Progenitor cell of endocrine pancreas (in vitro differentiated cells): ENCODE results near the gene FAM24B. TPM values are rescaled to one million over a fixed set of nuclear protein-coding genes. Genes with fewer than 3 reads are reported as not detected.
"Not testable (repeated sequence)": the region's sequence is repeated elsewhere in the genome, so short reads cannot be mapped to it uniquely, and the experiment has no call there.

Experiments used
- DNase-seq: peaks from one replicate; pipeline ENCODE4 v3.0.0; 2021; ENCODE audit warnings: low spot score; ENCODE audit not compliant: unreplicated experiment
- H3K27ac Mint-ChIP-seq: 2 replicates; pipeline ENCODE4 v1.8.0; 2021; ENCODE audit warnings: mild to moderate bottlenecking, moderate library complexity, mixed read lengths
- H3K27me3 Mint-ChIP-seq: 2 replicates; pipeline ENCODE4 v1.8.0; 2021; ENCODE audit warnings: mixed read lengths
- H3K36me3 Mint-ChIP-seq: 2 replicates; pipeline ENCODE4 v1.8.0; 2022; ENCODE audit warnings: mixed read lengths; ENCODE audit not compliant: insufficient read depth
- H3K4me1 Mint-ChIP-seq: 2 replicates; pipeline ENCODE4 v1.8.0; 2021; ENCODE audit warnings: low read depth, mixed read lengths
- H3K4me3 Mint-ChIP-seq: 2 replicates; pipeline ENCODE4 v1.8.0; 2021; ENCODE audit warnings: low read depth, mild to moderate bottlenecking, moderate library complexity, mixed read lengths
- H3K9me3 Mint-ChIP-seq: 2 replicates; pipeline ENCODE4 v1.8.0; 2021; ENCODE audit warnings: low read depth, mixed read lengths
- long read RNA-seq: library from polyadenylated mRNA; unstranded; transcript quantifications from one replicate; pipeline ENCODE4 v2.0.0, GENCODE V29; 2020
- total RNA-seq: library from RNA; stranded (reverse); gene quantifications from 2 replicates; pipeline ENCODE4 v1.2.1, GENCODE V29; 2021
- TF ChIP-seq, protein P1 (sequence below): fragments of 200-600 bp; sonication (generic); IDR thresholded peaks from one replicate; pipeline ENCODE4 v1.5.0; 2021; ENCODE audit warnings: antibody characterized with exemption, mild to moderate bottlenecking; ENCODE audit not compliant: unreplicated experiment

Gene FAM24B
- not detected in 2 replicates for total RNA-seq
- long read RNA-seq = 0 reads

GRCh38 chr10:122879339-122880273, at the start of gene FAM24B:
Gene FAM24B (minus strand): TSS chr10:122879581. CDS start chr10:122850515, 29,066 bp downstream.
- Mint-ChIP-seq H3K4me3 (no peak within 1 kb of the TSS), H3K27me3 (peaks cover 59% of the 10 kb centered on the region), H3K36me3 (no peaks in the 10 kb centered on the region), H3K9me3 (no peaks in the 10 kb centered on the region), H3K27ac (no peak within 1 kb of the TSS), H3K4me1 (peaks cover 3% of the 10 kb centered on the region)
- DNase-seq = no peak
- TF ChIP-seq, protein P1, sequence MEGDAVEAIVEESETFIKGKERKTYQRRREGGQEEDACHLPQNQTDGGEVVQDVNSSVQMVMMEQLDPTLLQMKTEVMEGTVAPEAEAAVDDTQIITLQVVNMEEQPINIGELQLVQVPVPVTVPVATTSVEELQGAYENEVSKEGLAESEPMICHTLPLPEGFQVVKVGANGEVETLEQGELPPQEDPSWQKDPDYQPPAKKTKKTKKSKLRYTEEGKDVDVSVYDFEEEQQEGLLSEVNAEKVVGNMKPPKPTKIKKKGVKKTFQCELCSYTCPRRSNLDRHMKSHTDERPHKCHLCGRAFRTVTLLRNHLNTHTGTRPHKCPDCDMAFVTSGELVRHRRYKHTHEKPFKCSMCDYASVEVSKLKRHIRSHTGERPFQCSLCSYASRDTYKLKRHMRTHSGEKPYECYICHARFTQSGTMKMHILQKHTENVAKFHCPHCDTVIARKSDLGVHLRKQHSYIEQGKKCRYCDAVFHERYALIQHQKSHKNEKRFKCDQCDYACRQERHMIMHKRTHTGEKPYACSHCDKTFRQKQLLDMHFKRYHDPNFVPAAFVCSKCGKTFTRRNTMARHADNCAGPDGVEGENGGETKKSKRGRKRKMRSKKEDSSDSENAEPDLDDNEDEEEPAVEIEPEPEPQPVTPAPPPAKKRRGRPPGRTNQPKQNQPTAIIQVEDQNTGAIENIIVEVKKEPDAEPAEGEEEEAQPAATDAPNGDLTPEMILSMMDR = no peak

- DNase-seq = no peak
- no peak overlapping the region for H3K27ac Mint-ChIP-seq
- no peaks in the 10 kb centered on the region for H3K4me1 Mint-ChIP-seq
- no peaks in the 10 kb centered on the region for H3K9me3 Mint-ChIP-seq
- H3K4me3 Mint-ChIP-seq = no peak overlapping the region
- TF ChIP-seq, protein P1 = no peak
- H3K27me3 Mint-ChIP-seq = peaks cover 2% of the 10 kb centered on the region
- no peaks in the 10 kb centered on the region for H3K36me3 Mint-ChIP-seq
Measured at GRCh38 chr10:122915700-122916099, 36.3 kb upstream of the FAM24B start.

GRCh38 chr10:122911889-122912484, 32.6 kb upstream of the FAM24B start:
- Mint-ChIP-seq H3K27me3 (peaks cover 14% of the 10 kb centered on the region), H3K27ac (no peak overlapping the region), H3K4me1 (no peaks in the 10 kb centered on the region), H3K4me3 (no peak overlapping the region), H3K9me3 (no peaks in the 10 kb centered on the region), H3K36me3 (no peaks in the 10 kb centered on the region)
- peak; percentile 82 for DNase-seq
- TF ChIP-seq, protein P1 = no peak

DNA sequence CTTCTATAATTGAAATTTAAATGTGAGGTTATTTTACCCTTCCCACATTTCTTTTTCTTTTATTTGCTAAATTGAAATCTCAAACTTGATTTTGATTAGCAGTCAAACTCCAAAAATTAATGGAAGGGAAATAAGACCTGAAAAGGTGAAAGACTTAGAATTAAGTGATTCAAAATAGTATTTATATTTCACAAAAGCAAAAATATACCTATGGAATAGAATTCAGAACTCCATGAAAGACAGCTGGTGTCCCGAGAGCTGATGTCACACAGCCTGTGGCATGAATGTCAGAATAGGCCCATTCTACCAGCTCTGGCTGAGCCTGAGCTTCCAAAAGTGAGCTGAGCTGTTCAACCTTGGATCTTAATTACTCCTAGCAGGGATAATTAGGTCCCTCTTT, 30.9 kb upstream of the FAM24B start, which contains the start of gene FAM24A:
TSS of gene FAM24A (plus strand) at position 301 of the 400 bp plus-strand sequence. CDS start 1,025 bp downstream, outside the sequence.
- H3K4me3 Mint-ChIP-seq = no peak within 1 kb of the TSS
- H3K27me3 Mint-ChIP-seq = peaks cover 14% of the 10 kb centered on the region
- H3K9me3 Mint-ChIP-seq = no peaks in the 10 kb centered on the region
- DNase-seq = no peak
- TF ChIP-seq, protein P1 = no peak
- H3K4me1 Mint-ChIP-seq = no peaks in the 10 kb centered on the region
- H3K27ac Mint-ChIP-seq = no peak within 1 kb of the TSS
- no peaks in the 10 kb centered on the region for H3K36me3 Mint-ChIP-seq

DNA sequence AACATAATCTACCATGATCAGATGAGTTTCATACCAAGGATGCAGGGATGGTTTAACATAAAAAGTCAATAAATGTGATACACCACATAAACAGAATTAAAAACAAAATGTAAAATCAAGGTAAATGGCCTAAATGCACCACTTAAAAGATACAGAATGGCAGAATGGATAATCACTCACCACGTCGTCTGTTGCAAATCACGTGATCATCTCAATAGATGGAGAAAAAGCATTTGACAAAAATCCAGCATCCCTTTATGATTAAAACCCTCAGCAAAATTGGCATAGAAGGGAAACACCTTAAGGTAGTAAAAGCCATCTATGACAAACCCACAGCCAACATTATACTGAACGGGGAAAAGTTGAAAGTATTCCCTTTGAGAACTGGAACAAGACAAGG, 24.5 kb upstream of the FAM24B start:
- H3K27me3 Mint-ChIP-seq = peaks cover 15% of the 10 kb centered on the region
- H3K9me3 Mint-ChIP-seq, H3K4me1 Mint-ChIP-seq, H3K36me3 Mint-ChIP-seq, H3K27ac Mint-ChIP-seq, DNase-seq, H3K4me3 Mint-ChIP-seq: not testable (repeated sequence)
